Neutrophil (primary cell): Measurements from ENCODE around the gene OTUD4.

Source experiments
- H3K27ac ChIP-seq: fragments of 200-600 bp; sonication (generic); 2 replicates; pipeline ENCODE4 v1.5.1; 2016; ENCODE audit warnings: mild to moderate bottlenecking, moderate library complexity
- H3K27me3 ChIP-seq: fragments of 200-600 bp; sonication (generic); 2 replicates; pipeline ENCODE4 v1.6.0; 2016; ENCODE audit warnings: mild to moderate bottlenecking
- H3K36me3 ChIP-seq: fragments of 200-600 bp; sonication (generic); 2 replicates; pipeline ENCODE4 v1.5.1; 2017
- H3K4me1 ChIP-seq, 2 experiments: fragments of 200-600 bp in 1 of 2; sonication (generic) in 1 of 2; 1 replicate in 1 of 2; 2 replicates in 1 of 2; pipeline versions ENCODE4 v1.5.1 to v1.6.1; 2013 to 2016; ENCODE audit warnings: low read depth in 1 of 2, low read length in 1 of 2, mild to moderate bottlenecking in 1 of 2, moderate library complexity in 1 of 2; ENCODE audit not compliant: control insufficient read depth in 1 of 2, insufficient read depth in 1 of 2
- H3K4me3 ChIP-seq, 2 experiments: fragments of 200-600 bp in 1 of 2; sonication (generic) in 1 of 2; 1 replicate in 1 of 2; 2 replicates in 1 of 2; pipeline ENCODE4 v1.5.1; 2013 to 2016; ENCODE audit warnings: low read depth in 1 of 2, low read length in 1 of 2, mild to moderate bottlenecking in 1 of 2, moderate library complexity in 1 of 2
- H3K9me3 ChIP-seq: fragments of 200-600 bp; sonication (generic); 2 replicates; pipeline ENCODE4 v1.5.1; 2016
- CTCF ChIP-seq: fragments of 200-600 bp; sonication (generic); IDR thresholded peaks from 2 replicates; pipeline ENCODE4 v1.5.1; 2016; ENCODE audit warnings: antibody characterized with exemption

The OTUD4 gene

GRCh38 chr4:145107126-145107525, 73.3 kb downstream of the OTUD4 start:
- H3K36me3 ChIP-seq: peaks cover 19% of the 10 kb centered on the region
- H3K27me3 ChIP-seq: no peaks in the 10 kb centered on the region
- no peak overlapping the region for H3K27ac ChIP-seq
- H3K4me1 ChIP-seq: no peaks in the 10 kb centered on the region
- no peak overlapping the region for H3K4me3 ChIP-seq
- TF ChIP-seq CTCF: no peak
- no peaks in the 10 kb centered on the region for H3K9me3 ChIP-seq

- peaks cover 10% of the 10 kb centered on the region for H3K36me3 ChIP-seq
- TF ChIP-seq CTCF: no peak
- H3K4me3 ChIP-seq: no peak overlapping the region
- no peak overlapping the region for H3K27ac ChIP-seq
- peaks cover 13 to 16% of the 10 kb centered on the region in 2 experiments for H3K4me1 ChIP-seq
- H3K27me3 ChIP-seq: no peaks in the 10 kb centered on the region
- H3K9me3 ChIP-seq: no peaks in the 10 kb centered on the region
These were observed 76.9 kb downstream of the OTUD4 start for GRCh38 chr4:145103496-145103895.

GRCh38 chr4:145102619-145103018, 77.8 kb downstream of the OTUD4 start:
- H3K27ac ChIP-seq: no peak overlapping the region
- no peaks in the 10 kb centered on the region for H3K9me3 ChIP-seq
- H3K4me1 ChIP-seq: peaks cover 17 to 19% of the 10 kb centered on the region in 2 experiments
- peaks cover 4% of the 10 kb centered on the region for H3K36me3 ChIP-seq
- no peaks in the 10 kb centered on the region for H3K27me3 ChIP-seq
- H3K4me3 ChIP-seq: no peak overlapping the region
- TF ChIP-seq CTCF: no peak

- Histone ChIP-seq H3K4me1 (peaks cover 27 to 29% of the 10 kb centered on the region in 2 experiments), H3K4me3 (no peak overlapping the region), H3K27me3 (no peaks in the 10 kb centered on the region), H3K36me3 (peaks cover under 1% of the 10 kb centered on the region), H3K9me3 (no peaks in the 10 kb centered on the region), H3K27ac (no peak overlapping the region)
- TF ChIP-seq CTCF: no peak
These were observed 79.3 kb downstream of the OTUD4 start for GRCh38 chr4:145101091-145101490.

GRCh38 chr4:145099653-145100052, 80.7 kb downstream of the OTUD4 start:
- H3K27ac ChIP-seq: no peak overlapping the region
- H3K9me3 ChIP-seq: no peaks in the 10 kb centered on the region
- no peak overlapping the region for H3K4me3 ChIP-seq
- H3K36me3 ChIP-seq: peaks cover 4% of the 10 kb centered on the region
- H3K4me1 ChIP-seq: peaks cover 27 to 29% of the 10 kb centered on the region in 2 experiments
- TF ChIP-seq CTCF: no peak
- H3K27me3 ChIP-seq: no peaks in the 10 kb centered on the region

DNA sequence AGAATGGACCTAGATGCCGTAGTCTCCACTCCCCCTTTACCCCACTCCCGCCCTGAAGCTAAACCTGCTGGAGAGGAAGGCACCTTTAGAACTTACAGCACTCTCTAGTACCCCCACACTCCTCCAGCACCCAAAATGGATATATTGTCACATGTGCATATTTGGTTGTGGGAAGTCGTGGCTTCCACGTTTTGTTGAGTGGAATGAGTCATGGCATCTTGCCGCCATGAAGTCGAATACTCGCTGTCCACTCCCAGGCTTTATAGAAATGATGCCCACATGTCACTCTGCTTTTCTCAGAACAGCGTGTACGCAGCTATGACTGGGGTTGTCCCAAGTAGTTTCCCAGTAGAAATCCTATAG, 81.7 kb downstream of the OTUD4 start:
- H3K27ac ChIP-seq: peak overlapping the region; percentile 75
- no peaks in the 10 kb centered on the region for H3K27me3 ChIP-seq
- H3K36me3 ChIP-seq: peaks cover 4% of the 10 kb centered on the region

More for the DNA sequence above, 81.7 kb downstream of the OTUD4 start:
- Histone ChIP-seq H3K9me3 (no peaks in the 10 kb centered on the region), H3K4me3 (peak overlapping the region; percentile 74 to 96), H3K4me1 (peaks cover 27 to 29% of the 10 kb centered on the region in 2 experiments)
- no peak for TF ChIP-seq CTCF
